Measurements from ENCODE around the gene LRRC58.
"Not testable (repeated sequence)": the region's sequence is repeated elsewhere in the genome, so short reads cannot be mapped to it uniquely, and the experiment has no call there.

The LRRC58 gene

DNA sequence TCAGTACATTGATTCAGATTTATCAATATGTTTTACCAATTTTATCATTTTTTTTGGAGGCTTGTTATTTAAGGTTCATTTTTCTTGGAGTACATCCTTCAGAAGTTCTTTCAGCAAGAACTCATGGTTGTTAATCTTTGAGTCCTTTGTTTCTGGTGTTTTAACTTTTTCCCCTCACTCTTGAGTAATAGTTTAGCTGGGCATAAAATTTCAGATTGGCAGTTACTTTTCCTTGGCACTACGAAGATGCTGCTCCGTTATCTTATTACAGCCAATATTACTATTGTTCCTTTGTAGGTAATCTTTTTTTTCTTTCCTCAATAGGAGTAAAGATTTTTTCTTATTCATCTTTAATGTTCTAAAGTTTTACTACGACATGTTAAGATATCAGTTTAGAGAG, 9.8 kb downstream of the LRRC58 start:
- TF ChIP-seq CTCF (IDR thresholded peaks at IDR 0.05; ENCODE audit: unreplicated experiment in 3 of 3), result no peak
- Mint-ChIP-seq H3K9me3 (peaks cover 28% of the 10 kb centered on the region), H3K27ac (no peak overlapping the region), H3K4me1 (peaks cover 2% of the 10 kb centered on the region), H3K27me3 (ENCODE audit: low read depth) (no peaks in the 10 kb centered on the region), H3K4me3 (no peak overlapping the region), H3K36me3 (ENCODE audit: low read depth) (peaks cover 77% of the 10 kb centered on the region)

DNA sequence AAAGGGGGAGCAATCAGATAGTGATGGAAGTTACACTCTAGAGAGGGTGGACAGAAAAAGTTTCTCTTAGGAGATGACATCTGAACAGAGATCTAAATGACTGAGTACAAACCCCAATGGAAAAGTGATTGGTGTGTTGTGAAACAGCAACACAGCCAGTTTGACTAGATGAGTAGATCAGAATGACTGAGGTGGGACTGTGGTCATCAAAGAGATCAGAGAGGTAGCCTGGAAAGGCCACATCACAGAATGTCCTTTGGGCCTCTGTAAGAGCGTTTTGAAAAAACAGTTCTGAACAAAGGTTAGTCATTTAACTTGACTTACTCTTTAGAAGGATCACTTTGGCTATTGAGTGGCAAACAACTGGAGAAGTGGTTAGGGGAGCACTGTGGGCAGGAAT, 10.6 kb downstream of the LRRC58 start:
- no peak for TF ChIP-seq CTCF (IDR thresholded peaks at IDR 0.05; ENCODE audit: unreplicated experiment in 3 of 3)
- Mint-ChIP-seq H3K9me3 (peaks cover 28% of the 10 kb centered on the region), H3K4me1 (no peaks in the 10 kb centered on the region), H3K27me3 (ENCODE audit: low read depth) (no peaks in the 10 kb centered on the region), H3K4me3 (no peak overlapping the region), H3K27ac (no peak overlapping the region), H3K36me3 (ENCODE audit: low read depth) (peaks cover 73% of the 10 kb centered on the region)

DNA sequence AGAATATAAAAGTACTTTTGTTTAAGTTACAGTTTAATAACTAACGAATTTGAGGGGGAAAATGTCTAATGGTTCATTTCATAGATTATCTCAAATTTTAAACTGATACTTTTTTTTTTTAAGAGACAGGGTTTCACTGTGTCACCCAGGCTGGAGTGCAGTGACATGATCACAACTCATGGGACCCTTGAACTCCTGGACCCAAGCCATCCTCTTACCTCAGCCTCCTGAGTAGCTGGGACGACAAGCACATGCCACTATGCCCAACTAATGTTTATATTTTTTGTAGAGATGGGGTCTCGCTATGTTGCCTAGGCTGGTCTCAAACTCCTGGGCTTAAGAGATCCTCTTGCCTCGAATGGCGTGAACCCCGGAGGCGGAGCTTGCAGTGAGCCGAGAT, 16.5 kb downstream of the LRRC58 start:
- no peak overlapping the region for H3K27ac Mint-ChIP-seq
- TF ChIP-seq CTCF (IDR thresholded peaks at IDR 0.05; ENCODE audit: unreplicated experiment in 3 of 3), result no peak
- H3K36me3 Mint-ChIP-seq (ENCODE audit: low read depth), result peaks cover 47% of the 10 kb centered on the region
- peaks cover 2% of the 10 kb centered on the region for H3K9me3 Mint-ChIP-seq
- H3K4me1 Mint-ChIP-seq, result no peaks in the 10 kb centered on the region
- no peak overlapping the region for H3K4me3 Mint-ChIP-seq
- no peaks in the 10 kb centered on the region for H3K27me3 Mint-ChIP-seq (ENCODE audit: low read depth)

DNA sequence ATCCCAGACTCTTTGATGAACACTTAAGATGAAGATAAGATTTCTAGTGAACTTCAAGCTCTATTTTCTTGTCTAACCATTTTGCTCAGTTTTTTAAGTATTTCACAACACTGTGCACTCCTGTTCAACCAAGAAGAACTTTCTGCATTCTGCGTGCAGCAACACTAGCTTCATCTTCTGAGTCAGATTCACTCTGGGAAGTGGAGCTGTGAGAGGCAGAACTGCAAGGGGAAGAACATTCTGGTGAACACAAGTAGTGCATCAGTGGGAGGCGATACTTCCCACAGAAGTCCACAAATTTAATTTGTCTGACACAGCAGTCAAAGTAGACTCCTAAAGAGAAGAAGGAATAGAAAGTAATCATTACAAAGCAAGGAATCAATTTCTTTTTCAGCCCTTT, 18.1 kb downstream of the LRRC58 start:
- Mint-ChIP-seq H3K9me3 (peaks cover 2% of the 10 kb centered on the region), H3K4me1 (no peaks in the 10 kb centered on the region), H3K4me3 (no peak overlapping the region), H3K27me3 (ENCODE audit: low read depth) (no peaks in the 10 kb centered on the region), H3K36me3 (ENCODE audit: low read depth) (peaks cover 45% of the 10 kb centered on the region), H3K27ac (no peak overlapping the region)
- no peak for TF ChIP-seq CTCF (IDR thresholded peaks at IDR 0.05; ENCODE audit: unreplicated experiment in 3 of 3)

- Mint-ChIP-seq H3K4me1 (no peaks in the 10 kb centered on the region), H3K9me3 (peaks cover 3% of the 10 kb centered on the region), H3K36me3 (ENCODE audit: low read depth) (peaks cover 42% of the 10 kb centered on the region), H3K4me3 (no peak overlapping the region), H3K27me3 (ENCODE audit: low read depth) (no peaks in the 10 kb centered on the region), H3K27ac (peak overlapping the region in 2 of 3 experiments; percentile 17 to 70)
- TF ChIP-seq CTCF (IDR thresholded peaks at IDR 0.05; ENCODE audit: unreplicated experiment in 3 of 3), result no peak
Measured at GRCh38 chr3:120326784-120327183, 22.4 kb downstream of the LRRC58 start.

DNA sequence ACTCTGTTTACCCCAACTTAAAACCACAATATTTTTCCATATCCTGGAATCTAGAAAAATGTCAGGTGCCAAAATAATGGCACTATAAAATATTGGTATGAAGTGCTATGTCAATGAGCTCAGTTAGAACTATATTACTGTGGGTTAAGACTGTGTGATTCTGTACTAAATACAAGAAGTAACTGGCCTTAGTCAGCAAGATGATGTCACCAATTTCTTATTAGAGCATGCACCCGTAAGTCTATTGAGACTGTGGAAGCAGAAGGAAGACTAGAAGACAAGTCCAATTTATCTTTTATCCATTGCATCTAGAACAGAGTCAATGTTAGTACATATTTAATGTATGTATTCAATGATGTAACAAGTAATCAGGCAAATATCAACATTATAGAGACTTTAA, 25.0 kb downstream of the LRRC58 start:
- peaks cover 44% of the 10 kb centered on the region for H3K36me3 Mint-ChIP-seq (ENCODE audit: low read depth)
- peaks cover 9% of the 10 kb centered on the region for H3K9me3 Mint-ChIP-seq
- no peaks in the 10 kb centered on the region for H3K4me1 Mint-ChIP-seq
- H3K27ac Mint-ChIP-seq, result no peak overlapping the region
- no peaks in the 10 kb centered on the region for H3K27me3 Mint-ChIP-seq (ENCODE audit: low read depth)
- H3K4me3 Mint-ChIP-seq, result no peak overlapping the region
- TF ChIP-seq CTCF (IDR thresholded peaks at IDR 0.05; ENCODE audit: unreplicated experiment in 3 of 3), result no peak

DNA sequence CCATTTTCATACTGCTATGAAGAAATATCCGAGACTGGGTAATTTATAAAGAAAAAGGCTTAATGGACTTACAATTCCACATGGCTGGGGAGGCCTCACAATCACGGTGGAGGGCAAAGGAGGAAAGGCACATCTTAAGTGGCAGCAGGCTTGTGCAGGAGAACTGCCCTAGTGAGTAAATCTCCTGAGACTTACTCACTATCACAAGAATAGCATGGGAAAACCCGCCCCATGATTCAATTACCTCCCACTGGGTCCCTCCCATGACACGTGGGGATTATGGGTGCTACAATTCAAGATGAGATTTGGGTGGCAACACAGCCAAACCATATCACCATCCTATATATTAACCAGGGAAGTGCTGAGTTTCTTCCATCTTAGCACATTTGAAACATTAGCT, 25.4 kb downstream of the LRRC58 start:
- not testable (repeated sequence) for H3K4me1 Mint-ChIP-seq; H3K27me3 Mint-ChIP-seq (ENCODE audit: low read depth); H3K27ac Mint-ChIP-seq; H3K4me3 Mint-ChIP-seq; H3K9me3 Mint-ChIP-seq
- peaks cover 46% of the 10 kb centered on the region for H3K36me3 Mint-ChIP-seq (ENCODE audit: low read depth)

Measured in nephron (organoid).